K562 (cell line): ENCODE results near the gene PITPNC1. TPM values are rescaled to one million over a fixed set of nuclear protein-coding genes. Genes with fewer than 3 reads are reported as not detected.
A peak's percentile ranks its signal among the peaks of the same experiment; 100 is the strongest.

Experiments used
- BRF2 ChIP-seq: IDR thresholded peaks from 3 replicates; pipeline ENCODE4 v1.6.1; 2011; ENCODE audit warnings: borderline replicate concordance, mild to moderate bottlenecking; ENCODE audit not compliant: insufficient read length, insufficient read depth
- CCNT2 ChIP-seq: IDR thresholded peaks from 2 replicates; pipeline ENCODE4 v1.6.1; 2011; ENCODE audit warnings: borderline replicate concordance, low read depth, mild to moderate bottlenecking, moderate library complexity, mixed read lengths, low read length; ENCODE audit not compliant: insufficient read length; ENCODE audit errors: extremely low read depth
- FOXA3 ChIP-seq, 2 experiments: fragments of 450-650 bp in 1 of 2; sonication (generic) in 1 of 2; formaldehyde crosslinking; IDR thresholded peaks in 1 of 2; conservative IDR thresholded peaks in 1 of 2; 2 replicates each; pipeline versions ENCODE4 v1.4.0 to v1.8.0; 2020 to 2022; ENCODE audit warnings: mild to moderate bottlenecking in 2 of 2, missing genetic modification reagents in 1 of 2
- GTF2B ChIP-seq: IDR thresholded peaks from 2 replicates; pipeline ENCODE4 v1.6.1; 2011; ENCODE audit not compliant: insufficient read length; ENCODE audit errors: extremely low read depth
- ILK ChIP-seq: fragments of 450-650 bp; IDR thresholded peaks from 2 replicates; pipeline ENCODE4 v1.6.1; 2016; ENCODE audit warnings: missing genetic modification characterization, low read depth, mild to moderate bottlenecking, missing compliant biosample characterization, moderate library complexity, borderline replicate concordance
- NCOA2 ChIP-seq, 2 experiments: fragments of 450-650 bp; IDR thresholded peaks; 2 replicates each; pipeline ENCODE4 v1.6.1; 2018; ENCODE audit warnings: mild to moderate bottlenecking in 2 of 2, moderate library complexity in 1 of 2; ENCODE audit not compliant: partially characterized antibody in 2 of 2
- PRDM10 ChIP-seq: fragments of 450-650 bp; IDR thresholded peaks from 2 replicates; pipeline ENCODE4 v1.6.1; 2018; ENCODE audit not compliant: partially characterized antibody
- REST ChIP-seq, 2 experiments: fragments of 450-650 bp; formaldehyde crosslinking in 1 of 2; IDR thresholded peaks; 2 replicates each; pipeline versions ENCODE4 v1.4.0 to v1.6.1; 2014 to 2020; ENCODE audit warnings: mild to moderate bottlenecking in 2 of 2, borderline replicate concordance in 1 of 2, low read depth in 1 of 2
- SP1 ChIP-seq: sonication (generic); formaldehyde crosslinking; IDR thresholded peaks from 2 replicates; pipeline ENCODE4 v1.8.1; 2022; ENCODE audit warnings: mild to moderate bottlenecking, missing genetic modification reagents
- STAG1 ChIP-seq: sonication (generic); formaldehyde crosslinking; IDR thresholded peaks from 2 replicates; pipeline ENCODE4 v1.5.0; 2020; ENCODE audit warnings: missing genetic modification reagents, borderline replicate concordance
- polyA plus RNA-seq, 8 experiments: library from polyadenylated mRNA; depleted of rRNA in 4 of 8; stranded (reverse) in 5 of 8; unstranded in 3 of 8; fragments of >200 nt; fragmentation: Nextera tagmentation in 2 of 8; fragmentation: Illumina TruSeq in 1 of 8; extraction: Ambion mirVana in 2 of 8; extraction: Trizol in 1 of 8; gene quantifications; 2 replicates each; pipeline versions ENCODE4 v1.2.1 to v1.2.3, GENCODE V29; 2011 to 2014; ENCODE audit warnings: inconsistent platforms in 1 of 8, missing spikeins in 1 of 8
- total RNA-seq, 7 experiments: library from RNA; depleted of rRNA in 6 of 7; stranded (reverse); fragments of >200 nt in 6 of 7; fragmentation: Illumina TruSeq in 2 of 7; extraction: Trizol in 2 of 7; gene quantifications; 2 replicates each; pipeline versions ENCODE4 v1.2.1 to v1.2.3, GENCODE V29; 2011 to 2021; ENCODE audit warnings: low replicate concordance in 1 of 7

Gene PITPNC1
- total and polyA plus RNA-seq, 9 of the 15 experiments (the other 6 are each of a cell fraction or from before 2014, with no cell fraction given), result 0.11 to 1.1 (median 0.65) TPM

- TF ChIP-seq REST (IDR thresholded peaks at IDR 0.05; ENCODE audit: borderline replicate concordance) (peak; percentile 13; the same call in 1 of the 2 replicates), REST (CRISPR knock-in tag; IDR thresholded peaks at IDR 0.05; ENCODE audit: low read depth) (no peak), FOXA3 (CRISPR knock-in tag; conservative IDR thresholded peaks at IDR 0.05 in 1 of 2, IDR thresholded peaks at IDR 0.05 in 1 of 2) (no peak), ILK (no peak), CCNT2 (peak; percentile 10), BRF2 (no peak), GTF2B (no peak), SP1 (CRISPR knock-in tag) (no peak), STAG1 (CRISPR knock-in tag) (no peak), PRDM10 (peak; percentile 58), NCOA2 (IDR thresholded peaks at IDR 0.05; ENCODE audit: partially characterized antibody in 2 of 2) (no peak)
Measured at GRCh38 chr17:67377488-67378453, 690 bp downstream of the PITPNC1 start (continued).
